RWPE1 (cell line): ENCODE data around the gene PSPC1.

Source experiments
- CTCF ChIA-PET: fragments of 350-600 bp; sonication (Branson Sonifier 250); formaldehyde crosslinking; extraction: SDS; loops from one replicate; lab custom pipeline; 2021; lab: Yijun Ruan, JAX
- POLR2A ChIA-PET: fragments of 400-600 bp; formaldehyde crosslinking; extraction: SDS; loops from one replicate; lab custom pipeline; 2020; ENCODE audit warnings: antibody characterized with exemption; ENCODE audit not compliant: low non-redundant PET; lab: Yijun Ruan, JAX
- DNase-seq: peaks from one replicate; pipeline ENCODE4 v3.0.0; 2012; ENCODE audit warnings: low spot score
- H3K27ac ChIP-seq: fragments of 450-650 bp; 2 replicates; pipeline ENCODE4 v1.5.1; 2017
- CTCF ChIP-seq: fragments of 450-650 bp; conservative IDR thresholded peaks from 2 replicates; pipeline ENCODE4 v1.5.1; 2017; ENCODE audit warnings: low read depth, mild to moderate bottlenecking

The PSPC1 gene

GRCh38 chr13:19664481-19665230 is 118.1 kb downstream of the PSPC1 start:
- no peak for TF ChIP-seq CTCF
- ChIA-PET CTCF (no interaction called here), POLR2A (no interaction called here)
- no peak overlapping the region for H3K27ac ChIP-seq
- DNase-seq: no peak

GRCh38 chr13:19663416-19663979 is 119.2 kb downstream of the PSPC1 start:
- H3K27ac ChIP-seq: peak overlapping the region; percentile 13; the same call in 1 of the 2 replicates
- DNase-seq: no peak
- TF ChIP-seq CTCF: no peak
- CTCF ChIA-PET: no interaction called here
- POLR2A ChIA-PET: no interaction called here

GRCh38 chr13:19661561-19661960 is 121.2 kb downstream of the PSPC1 start:
- ChIA-PET CTCF (no interaction called here), POLR2A (no interaction called here)
- no peak for TF ChIP-seq CTCF
- no peak overlapping the region for H3K27ac ChIP-seq
- no peak for DNase-seq

- ChIA-PET POLR2A (no interaction called here), CTCF (no interaction called here)
- no peak for TF ChIP-seq CTCF
- DNase-seq: no peak
- H3K27ac ChIP-seq: no peak overlapping the region
These were observed 121.6 kb downstream of the PSPC1 start for GRCh38 chr13:19661126-19661525.

- DNase-seq: no peak
- POLR2A ChIA-PET: no interaction called here
- H3K27ac ChIP-seq: no peak overlapping the region
- CTCF ChIA-PET: interaction anchor here (0.6 kb wide), 1 partner anchor 77 kb away, joined by 3 read pairs; no protein-coding TSS in a partner anchor
- no peak for TF ChIP-seq CTCF
These were observed 123.9 kb downstream of the PSPC1 start for GRCh38 chr13:19658831-19659230.

GRCh38 chr13:19657872-19658591 is 124.7 kb downstream of the PSPC1 start:
- POLR2A ChIA-PET: no interaction called here
- CTCF ChIA-PET: interaction anchor here (0.6 kb wide), 2 partner anchors 13 to 78 kb away, joined by 3 to 5 read pairs; no protein-coding TSS in a partner anchor

More at GRCh38 chr13:19657872-19658591, 124.7 kb downstream of the PSPC1 start:
- DNase-seq: no peak
- no peak for TF ChIP-seq CTCF
- no peak overlapping the region for H3K27ac ChIP-seq
